Mesothelial cell of epicardium (in vitro differentiated cells): ENCODE results near the gene HOMER2. TPM values are rescaled to one million over a fixed set of nuclear protein-coding genes. Genes with fewer than 3 reads are reported as not detected.
"Not testable (repeated sequence)": the region's sequence is repeated elsewhere in the genome, so short reads cannot be mapped to it uniquely, and the experiment has no call there.

Source experiments
- DNase-seq, 2 experiments: peaks; one replicate each; pipeline ENCODE4 v3.0.0; 2021; ENCODE audit warnings: low spot score in 2 of 2; ENCODE audit not compliant: unreplicated experiment in 2 of 2
- H3K27ac Mint-ChIP-seq: 2 replicates; pipeline ENCODE4 v1.8.0; 2021; ENCODE audit warnings: mixed read lengths
- H3K27me3 Mint-ChIP-seq: 2 replicates; pipeline ENCODE4 v1.8.0; 2021; ENCODE audit warnings: low read depth, mixed read lengths
- H3K36me3 Mint-ChIP-seq: 2 replicates; pipeline ENCODE4 v1.8.0; 2021; ENCODE audit warnings: mixed read lengths
- H3K4me1 Mint-ChIP-seq: 2 replicates; pipeline ENCODE4 v1.8.0; 2021; ENCODE audit warnings: mixed read lengths
- H3K4me3 Mint-ChIP-seq: 2 replicates; pipeline ENCODE4 v1.8.0; 2021; ENCODE audit warnings: mild to moderate bottlenecking, moderate library complexity, mixed read lengths
- H3K9me3 Mint-ChIP-seq: 2 replicates; pipeline ENCODE4 v1.8.0; 2021; ENCODE audit warnings: mixed read lengths
- CTCF ChIP-seq: fragments of 200-600 bp; sonication (generic); IDR thresholded peaks from one replicate; pipeline ENCODE4 v1.5.0; 2021; ENCODE audit warnings: antibody characterized with exemption; ENCODE audit not compliant: unreplicated experiment
- total RNA-seq: library from RNA; stranded (reverse); gene quantifications from 3 replicates; pipeline ENCODE4 v1.2.1, GENCODE V29; 2021

The HOMER2 gene
- total RNA-seq, 1 donor from 2014 or later: 15.9 TPM

GRCh38 chr15:82870727-82871320, 81.7 kb downstream of the HOMER2 start:
- Mint-ChIP-seq H3K27ac (no peak overlapping the region), H3K4me1 (no peaks in the 10 kb centered on the region), H3K36me3 (peaks cover 3% of the 10 kb centered on the region), H3K9me3 (no peaks in the 10 kb centered on the region), H3K27me3 (no peaks in the 10 kb centered on the region), H3K4me3 (no peak overlapping the region)
- no peak for TF ChIP-seq CTCF
- no peak for DNase-seq

- H3K4me1 Mint-ChIP-seq, H3K27me3 Mint-ChIP-seq, H3K27ac Mint-ChIP-seq, H3K36me3 Mint-ChIP-seq, DNase-seq, H3K9me3 Mint-ChIP-seq, H3K4me3 Mint-ChIP-seq: not testable (repeated sequence)
These were observed 86.5 kb downstream of the HOMER2 start for GRCh38 chr15:82865981-82866380.

- not testable (repeated sequence) for DNase-seq, H3K36me3 Mint-ChIP-seq, H3K27me3 Mint-ChIP-seq, H3K27ac Mint-ChIP-seq, H3K4me3 Mint-ChIP-seq, H3K4me1 Mint-ChIP-seq, H3K9me3 Mint-ChIP-seq
These were observed 86.9 kb downstream of the HOMER2 start for GRCh38 chr15:82865581-82865980.

- no peaks in the 10 kb centered on the region for H3K4me1 Mint-ChIP-seq
- no peak for DNase-seq
- no peaks in the 10 kb centered on the region for H3K27me3 Mint-ChIP-seq
- H3K27ac Mint-ChIP-seq: no peak overlapping the region
- no peaks in the 10 kb centered on the region for H3K9me3 Mint-ChIP-seq
- no peak overlapping the region for H3K4me3 Mint-ChIP-seq
- H3K36me3 Mint-ChIP-seq: no peaks in the 10 kb centered on the region
- no peak for TF ChIP-seq CTCF
These were observed 87.6 kb downstream of the HOMER2 start for GRCh38 chr15:82864967-82865366.

- DNase-seq: no peak
- H3K36me3 Mint-ChIP-seq: no peaks in the 10 kb centered on the region
- no peaks in the 10 kb centered on the region for H3K9me3 Mint-ChIP-seq
- H3K4me1 Mint-ChIP-seq: no peaks in the 10 kb centered on the region
- no peaks in the 10 kb centered on the region for H3K27me3 Mint-ChIP-seq
- no peak overlapping the region for H3K27ac Mint-ChIP-seq
- no peak overlapping the region for H3K4me3 Mint-ChIP-seq
- no peak for TF ChIP-seq CTCF
These were observed 89.6 kb downstream of the HOMER2 start for GRCh38 chr15:82862886-82863285.

- no peak for TF ChIP-seq CTCF
- DNase-seq: no peak
- H3K36me3 Mint-ChIP-seq: no peaks in the 10 kb centered on the region
- H3K4me3 Mint-ChIP-seq: no peak overlapping the region
- no peaks in the 10 kb centered on the region for H3K27me3 Mint-ChIP-seq
- no peaks in the 10 kb centered on the region for H3K9me3 Mint-ChIP-seq
- H3K4me1 Mint-ChIP-seq: no peaks in the 10 kb centered on the region
- H3K27ac Mint-ChIP-seq: no peak overlapping the region
These were observed 93.6 kb downstream of the HOMER2 start for GRCh38 chr15:82858932-82859331.
